GM12878 (cell line): ENCODE results near the gene NBPF12. TPM values are rescaled to one million over a fixed set of nuclear protein-coding genes. Genes with fewer than 3 reads are reported as not detected.

ENCODE experiments used
- polyA plus RNA-seq, 11 experiments: library from polyadenylated mRNA; depleted of rRNA in 4 of 11; unstranded in 6 of 11; stranded (reverse) in 5 of 11; fragments of >200 nt; fragmentation: Nextera tagmentation in 4 of 11; fragmentation: Illumina TruSeq in 1 of 11; extraction: Ambion mirVana in 4 of 11; extraction: Trizol in 1 of 11; gene quantifications; 1 replicate in 1 of 11; 2 replicates in 10 of 11; pipeline versions ENCODE4 v1.2.1 to v1.2.3, GENCODE V29; 2011 to 2016; ENCODE audit warnings: inconsistent platforms in 2 of 11, missing spikeins in 2 of 11, low read depth in 1 of 11
- total RNA-seq, 4 experiments: library from RNA; depleted of rRNA in 3 of 4; stranded (reverse); fragments of >200 nt in 3 of 4; fragmentation: Illumina TruSeq in 1 of 4; extraction: Trizol in 1 of 4; gene quantifications; 2 replicates each; pipeline versions ENCODE4 v1.2.1 to v1.2.3, GENCODE V29; 2013 to 2021

Gene NBPF12
- total and polyA plus RNA-seq, 10 of the 15 experiments (the other 5 are each of a cell fraction or from before 2014, with no cell fraction given): 2.3 to 19.2 (median 7.0) TPM

Other genes with a start within 250 kb of the NBPF12 start
- gene PRKAB2, start 234.1 kb downstream of the NBPF12 start, total RNA-seq (2014; rRNA removed): 6.2 and 7.6 TPM in 2 replicates
- 7.0 and 7.3 TPM in 2 replicates for gene PRKAB2, start 234.1 kb downstream of the NBPF12 start, total RNA-seq (2014; rRNA removed; fragmentation: Illumina TruSeq; extraction: Trizol)
- 6.6 and 7.5 TPM in 2 replicates for gene PRKAB2, start 234.1 kb downstream of the NBPF12 start, total RNA-seq (2021)
- gene PRKAB2, start 234.1 kb downstream of the NBPF12 start, polyA plus RNA-seq (2011; rRNA removed): 26.4 and 32.8 TPM in 2 replicates
- gene PRKAB2, start 234.1 kb downstream of the NBPF12 start, polyA plus RNA-seq (2014; fragmentation: Illumina TruSeq; extraction: Trizol): 8.8 and 12.5 TPM in 2 replicates
- gene PRKAB2, start 234.1 kb downstream of the NBPF12 start, polyA plus RNA-seq (2014; fragmentation: Nextera tagmentation; extraction: Ambion mirVana): 1 to 10 TPM; 2.2 to 2.7 TPM
- gene PRKAB2, start 234.1 kb downstream of the NBPF12 start, polyA plus RNA-seq (2014; rRNA removed): 5.4 and 7.4 TPM in 2 replicates
- gene PRKAB2, start 234.1 kb downstream of the NBPF12 start, polyA plus RNA-seq (2016; fragmentation: Nextera tagmentation; extraction: Ambion mirVana): 1 to 10 TPM; 4.9 to 5.7 TPM